Activated naive CD4-positive, alpha-beta T cell treated with anti-CD3 and anti-CD28 coated beads, Interleukin-2, amount 50 U/mL, for 72 hours (primary cell): ENCODE results near the gene SIX2. TPM values are rescaled to one million over a fixed set of nuclear protein-coding genes. Genes with fewer than 3 reads are reported as not detected.
A peak's percentile ranks its signal among the peaks of the same experiment; 100 is the strongest.

ENCODE experiments used
- ATAC-seq, 2 donors: fragments of 150-1000 bp; cut with Tn5 transposase; 2 replicates each; pipeline ENCODE4 v1.10.0; 2021; ENCODE audit warnings: mild to moderate bottlenecking in 2 of 2, moderate library complexity in 2 of 2
- DNase-seq, 2 donors: peaks; one replicate each; pipeline ENCODE4 v3.0.0; 2021 to 2022; ENCODE audit warnings: low spot score in 2 of 2
- H3K27ac Mint-ChIP-seq, 2 donors: one replicate each; pipeline ENCODE4 v1.8.0; 2022; ENCODE audit warnings: mild to moderate bottlenecking in 2 of 2, mixed read lengths in 2 of 2
- H3K36me3 Mint-ChIP-seq, 2 donors: one replicate each; pipeline ENCODE4 v1.8.0; 2022; ENCODE audit warnings: mixed read lengths in 2 of 2
- H3K9me3 Mint-ChIP-seq, 2 donors: one replicate each; pipeline ENCODE4 v1.8.0; 2022; ENCODE audit warnings: mixed read lengths in 2 of 2
- total RNA-seq, 2 donors: library from RNA; stranded (reverse); gene quantifications; one replicate each; pipeline ENCODE4 v1.2.3, GENCODE V29; 2022

The SIX2 gene
- total RNA-seq, 2 donors from 2014 or later = not detected

DNA sequence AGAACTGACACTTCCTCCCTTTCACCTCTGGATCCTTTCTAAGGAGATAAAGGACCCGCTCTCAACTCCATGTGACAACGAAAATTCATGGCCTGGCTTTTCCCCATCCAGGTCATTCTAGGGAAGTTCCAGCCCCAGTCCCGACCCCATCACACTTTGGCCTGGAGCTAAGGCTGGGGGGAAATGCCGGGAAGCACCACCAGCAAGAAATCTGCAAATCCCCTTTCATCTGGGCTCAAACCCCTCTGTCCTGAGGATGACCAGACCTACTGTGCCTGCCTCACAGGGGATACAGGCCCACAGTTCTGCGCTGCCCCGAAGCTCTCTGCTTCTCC is 1.3 kb downstream of the SIX2 start:
- H3K9me3 Mint-ChIP-seq = no peaks in the 10 kb centered on the region
- ATAC-seq (no peak), DNase-seq (no peak)
- peaks cover 0 to 20% of the 10 kb centered on the region in 2 donors for H3K36me3 Mint-ChIP-seq
- H3K27ac Mint-ChIP-seq = no peak overlapping the region

DNA sequence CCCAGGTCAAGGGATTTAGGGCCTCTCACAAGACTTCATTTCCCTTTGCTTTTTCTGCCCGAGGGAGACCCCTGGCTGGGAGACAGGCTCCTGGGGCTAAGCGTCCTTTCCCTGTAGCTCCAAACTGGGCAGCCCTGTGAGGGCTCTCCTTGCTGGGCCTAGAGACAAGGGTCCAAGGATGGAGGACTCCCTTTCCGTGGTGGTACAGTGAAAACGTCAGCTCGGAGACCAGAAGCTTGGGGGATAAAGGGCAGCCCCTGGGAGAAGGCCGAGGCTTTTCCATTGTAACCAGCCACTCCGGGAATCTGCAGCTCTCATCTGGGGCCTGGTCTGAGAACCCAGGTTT is 2.3 kb downstream of the SIX2 start:
- peaks cover 0 to 20% of the 10 kb centered on the region in 2 donors for H3K36me3 Mint-ChIP-seq
- ATAC-seq (no peak), DNase-seq (no peak)
- H3K9me3 Mint-ChIP-seq = no peaks in the 10 kb centered on the region
- H3K27ac Mint-ChIP-seq = no peak overlapping the region

DNA sequence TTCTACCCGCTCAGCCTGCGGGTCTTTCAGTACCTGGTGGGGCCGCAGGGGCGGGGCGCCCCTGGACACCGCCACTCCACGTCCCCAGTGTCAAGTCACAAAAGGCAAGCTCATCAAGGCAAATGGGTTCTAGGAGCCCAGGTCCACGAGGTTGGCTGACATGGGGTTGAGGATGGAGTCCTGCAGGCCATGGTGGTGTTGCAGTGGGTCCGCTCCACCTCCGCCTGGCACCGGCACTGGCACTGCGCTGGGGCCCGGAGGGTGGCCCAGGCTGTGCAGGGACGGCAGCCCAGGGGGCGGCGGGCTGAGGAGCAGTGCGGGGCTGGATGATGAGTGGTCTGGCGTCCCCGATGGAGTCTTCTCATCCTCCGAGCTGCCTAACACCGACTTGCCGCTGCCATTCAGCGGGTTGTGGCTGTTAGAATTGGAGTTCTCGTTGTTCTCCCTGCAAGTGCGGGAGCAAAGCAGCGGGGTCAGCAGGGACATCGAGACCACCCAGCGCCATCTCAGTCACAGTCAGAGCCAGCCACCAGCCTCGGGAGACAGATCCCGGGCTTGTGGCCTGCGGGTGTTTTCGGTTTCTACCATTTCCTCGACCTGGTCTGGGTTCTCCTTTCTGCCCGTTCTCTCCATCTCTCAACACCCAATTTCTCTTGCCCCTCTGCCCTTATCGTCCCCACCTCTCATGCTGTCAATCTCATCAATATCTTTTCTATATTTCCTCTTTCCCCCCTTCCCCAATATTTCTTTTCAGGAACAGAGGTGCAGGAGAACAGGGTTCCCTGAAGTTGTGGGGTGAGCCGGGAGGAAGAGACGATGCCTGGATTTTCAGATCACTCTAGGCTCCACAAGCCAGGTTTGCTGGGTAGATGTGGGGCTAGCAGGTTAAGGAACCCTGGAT is 3.0 kb downstream of the SIX2 start:
- DNase-seq = no peak
- H3K27ac Mint-ChIP-seq = no peak overlapping the region
- peaks cover 0 to 21% of the 10 kb centered on the region in 2 donors for H3K36me3 Mint-ChIP-seq
- H3K9me3 Mint-ChIP-seq = no peaks in the 10 kb centered on the region
- ATAC-seq = no peak

DNA sequence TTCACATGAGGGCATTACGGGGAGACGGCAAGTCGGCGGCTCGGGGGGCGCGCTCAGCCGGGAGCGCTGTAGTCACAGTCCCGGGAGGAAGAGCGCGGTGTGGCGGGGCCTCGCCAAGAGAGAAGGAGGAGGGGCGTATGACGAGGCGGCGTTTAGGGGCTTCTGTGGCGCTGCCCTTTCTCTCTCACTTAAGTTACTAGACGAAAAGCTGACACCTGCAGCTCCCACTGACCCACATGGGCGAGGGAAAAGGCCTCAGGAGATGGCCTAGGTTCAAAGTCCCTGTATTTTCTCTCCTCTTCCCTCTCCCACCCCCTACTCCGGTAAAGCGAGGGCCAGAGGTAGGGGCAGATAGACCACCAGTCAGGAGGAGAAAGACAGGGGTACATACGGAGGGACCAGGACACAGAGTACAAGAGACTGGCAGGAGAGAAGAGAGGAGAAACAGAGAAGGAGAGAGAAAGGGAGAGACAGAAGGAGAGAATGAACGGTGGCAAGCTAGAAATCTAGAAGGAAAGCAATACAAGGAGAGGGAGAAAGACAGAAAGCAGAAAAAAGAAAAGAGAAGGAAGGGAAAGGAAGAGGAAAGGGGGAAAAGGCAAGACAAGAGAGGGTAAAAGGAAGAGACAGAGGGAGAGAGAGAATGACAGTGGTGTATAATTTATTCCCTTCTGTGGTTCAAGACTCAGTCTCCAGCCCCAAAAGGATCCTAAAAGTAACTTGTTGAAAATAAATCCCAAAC is 3.8 kb downstream of the SIX2 start:
- DNase-seq = no peak
- Mint-ChIP-seq H3K36me3 (peaks cover 0 to 14% of the 10 kb centered on the region in 2 donors), H3K27ac (no peak overlapping the region), H3K9me3 (no peaks in the 10 kb centered on the region)
- ATAC-seq = no peak

DNA sequence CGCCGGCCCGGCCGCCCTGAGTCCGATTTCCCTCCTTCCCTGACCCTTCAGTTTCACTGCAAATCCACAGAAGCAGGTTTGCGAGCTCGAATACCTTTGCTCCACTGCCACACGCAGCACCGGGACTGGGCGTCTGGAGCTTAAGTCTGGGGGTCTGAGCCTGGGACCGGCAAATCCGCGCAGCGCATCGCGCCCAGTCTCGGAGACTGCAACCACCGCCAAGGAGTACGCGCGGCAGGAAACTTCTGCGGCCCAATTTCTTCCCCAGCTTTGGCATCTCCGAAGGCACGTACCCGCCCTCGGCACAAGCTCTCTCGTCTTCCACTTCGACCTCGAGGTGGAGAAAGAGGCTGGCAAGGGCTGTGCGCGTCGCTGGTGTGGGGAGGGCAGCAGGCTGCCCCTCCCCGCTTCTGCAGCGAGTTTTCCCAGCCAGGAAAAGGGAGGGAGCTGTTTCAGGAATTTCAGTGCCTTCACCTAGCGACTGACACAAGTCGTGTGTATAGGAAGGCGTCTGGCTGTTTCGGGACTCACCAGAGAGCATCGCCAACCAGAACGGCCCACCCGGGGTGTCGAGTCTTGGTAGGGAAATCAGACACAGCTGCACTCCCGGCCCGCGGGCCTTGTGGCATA is 4.6 kb downstream of the SIX2 start:
- Mint-ChIP-seq H3K9me3 (no peaks in the 10 kb centered on the region), H3K36me3 (peaks cover 0 to 14% of the 10 kb centered on the region in 2 donors), H3K27ac (no peak overlapping the region)
- ATAC-seq = peak in 1 of 2 donors; percentile 9
- DNase-seq = no peak

DNA sequence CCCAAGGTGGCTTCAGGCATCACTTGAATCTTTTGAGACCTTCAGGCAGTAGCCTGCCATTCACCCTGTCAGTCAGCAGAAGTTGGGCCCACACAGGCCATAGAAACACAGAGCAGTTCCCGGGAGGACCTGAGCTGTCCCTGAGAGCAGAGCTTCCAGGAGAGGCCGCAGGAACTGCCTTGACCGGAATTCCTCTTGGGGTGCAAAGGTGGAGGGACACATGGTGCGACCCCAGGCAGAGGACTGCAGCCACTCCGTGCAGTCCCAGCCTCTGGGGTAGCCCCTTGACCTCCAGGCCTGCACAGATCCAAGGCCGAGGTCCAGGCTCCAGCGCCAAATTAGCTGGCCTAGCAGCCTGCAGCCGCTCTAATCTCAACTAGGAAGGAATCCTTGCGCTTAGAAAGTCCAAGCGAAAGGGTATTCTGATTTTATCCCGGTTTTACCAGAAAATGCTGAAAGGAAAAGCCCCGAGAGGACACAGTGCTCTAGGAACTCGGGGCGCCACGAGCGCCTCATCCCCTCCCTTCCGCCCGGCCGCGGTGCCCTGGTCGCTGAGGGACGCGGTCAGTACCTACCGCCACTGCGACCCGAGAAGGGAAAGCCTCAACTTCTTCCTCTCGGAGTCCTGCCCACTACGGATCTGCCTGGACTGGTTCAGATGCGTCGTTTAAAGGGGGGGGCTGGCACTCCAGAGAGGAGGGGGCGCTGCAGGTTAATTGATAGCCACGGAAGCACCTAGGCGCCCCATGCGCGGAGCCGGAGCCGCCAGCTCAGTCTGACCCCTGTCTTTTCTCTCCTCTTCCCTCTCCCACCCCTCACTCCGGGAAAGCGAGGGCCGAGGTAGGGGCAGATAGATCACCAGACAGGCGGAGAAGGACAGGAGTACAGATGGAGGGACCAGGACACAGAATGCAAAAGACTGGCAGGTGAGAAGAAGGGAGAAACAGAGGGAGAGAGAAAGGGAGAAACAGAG is 5.4 kb downstream of the SIX2 start:
- peaks cover 0 to 14% of the 10 kb centered on the region in 2 donors for H3K36me3 Mint-ChIP-seq
- ATAC-seq = no peak
- H3K27ac Mint-ChIP-seq = no peak overlapping the region

DNA sequence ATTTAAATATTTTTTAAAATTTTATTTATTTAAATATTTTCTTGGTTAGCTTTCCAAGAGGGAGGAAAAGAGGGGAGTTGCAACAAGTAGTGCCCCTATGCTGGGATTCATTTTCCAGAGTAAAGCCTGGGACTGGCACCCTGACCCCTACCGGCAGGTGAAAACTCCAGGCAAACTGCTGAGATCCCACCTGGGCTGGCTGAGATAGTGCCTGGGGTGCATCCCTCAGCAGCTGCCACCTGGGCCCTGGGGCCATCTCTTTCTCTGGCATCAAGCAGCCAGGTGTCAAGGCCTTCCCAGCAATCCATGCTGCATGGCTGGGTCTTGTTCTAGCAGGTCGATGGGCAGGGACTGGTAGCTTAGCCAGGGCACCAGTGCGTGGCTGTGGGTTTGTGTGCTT is 6.6 kb downstream of the SIX2 start:
- DNase-seq = no peak

More for the DNA sequence above, 5.4 kb downstream of the SIX2 start:
- H3K9me3 Mint-ChIP-seq = no peaks in the 10 kb centered on the region
- no peak for DNase-seq

DNA sequence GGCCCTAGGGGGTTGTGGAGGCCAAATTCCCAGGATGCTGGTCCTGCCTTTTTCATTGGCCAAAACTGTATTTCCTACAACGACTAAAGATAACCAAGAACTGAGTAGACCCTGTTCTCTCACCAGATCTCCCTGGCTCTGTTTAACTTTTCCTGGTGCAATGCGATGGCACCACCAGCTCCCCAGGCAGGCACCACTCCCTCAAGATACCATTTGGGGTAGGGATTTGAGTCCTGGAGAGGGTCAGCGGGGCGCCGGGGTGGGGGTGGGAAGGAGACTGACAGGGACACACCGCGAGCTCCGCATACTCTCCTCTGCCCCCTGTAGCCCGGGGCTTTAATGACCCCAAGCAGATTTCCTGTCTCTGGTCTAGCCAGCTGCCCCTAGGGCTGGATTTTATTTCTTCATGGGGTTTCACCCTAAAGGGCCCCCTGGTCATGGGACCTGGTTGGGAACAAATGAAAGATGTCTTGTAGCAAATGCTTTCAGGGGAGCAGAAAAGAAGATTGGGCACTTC is 7.3 kb downstream of the SIX2 start:
- no peak for DNase-seq
- Mint-ChIP-seq H3K36me3 (peaks cover 0 to 6% of the 10 kb centered on the region in 2 donors), H3K27ac (no peak overlapping the region), H3K9me3 (no peaks in the 10 kb centered on the region)
- no peak for ATAC-seq

More for the DNA sequence above, 6.6 kb downstream of the SIX2 start:
- no peak for ATAC-seq
- Mint-ChIP-seq H3K9me3 (no peaks in the 10 kb centered on the region), H3K27ac (no peak overlapping the region), H3K36me3 (peaks cover 0 to 8% of the 10 kb centered on the region in 2 donors)

DNA sequence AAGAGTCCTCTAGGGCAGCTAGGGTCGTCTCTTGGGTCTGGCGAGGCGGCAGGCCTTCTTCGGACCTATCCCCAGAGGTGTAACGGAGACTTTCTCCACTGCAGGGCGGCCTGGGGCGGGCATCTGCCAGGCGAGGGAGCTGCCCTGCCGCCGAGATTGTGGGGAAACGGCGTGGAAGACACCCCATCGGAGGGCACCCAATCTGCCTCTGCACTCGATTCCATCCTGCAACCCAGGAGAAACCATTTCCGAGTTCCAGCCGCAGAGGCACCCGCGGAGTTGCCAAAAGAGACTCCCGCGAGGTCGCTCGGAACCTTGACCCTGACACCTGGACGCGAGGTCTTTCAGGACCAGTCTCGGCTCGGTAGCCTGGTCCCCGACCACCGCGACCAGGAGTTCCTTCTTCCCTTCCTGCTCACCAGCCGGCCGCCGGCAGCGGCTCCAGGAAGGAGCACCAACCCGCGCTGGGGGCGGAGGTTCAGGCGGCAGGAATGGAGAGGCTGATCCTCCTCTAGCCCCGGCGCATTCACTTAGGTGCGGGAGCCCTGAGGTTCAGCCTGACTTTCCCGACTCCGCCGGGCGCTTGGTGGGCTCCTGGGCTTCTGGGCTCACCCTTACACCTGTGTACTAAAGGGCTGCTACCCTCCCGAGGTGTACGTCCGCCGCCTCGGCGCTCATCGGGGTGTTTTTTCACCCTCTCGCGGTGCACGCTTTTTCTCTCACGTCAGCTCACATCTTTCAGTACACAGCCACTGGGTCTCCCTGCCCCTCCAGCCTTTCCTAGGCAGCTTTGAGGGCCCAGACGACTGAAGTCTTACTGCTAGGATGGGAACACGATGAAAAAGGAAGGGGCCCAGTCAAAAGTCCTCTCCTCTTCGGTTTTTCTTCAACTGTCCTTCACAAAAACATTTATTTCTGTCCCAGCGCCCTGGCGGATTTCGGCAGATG is 8.1 kb downstream of the SIX2 start:
- Mint-ChIP-seq H3K9me3 (no peaks in the 10 kb centered on the region), H3K27ac (no peak overlapping the region), H3K36me3 (peaks cover 0 to 6% of the 10 kb centered on the region in 2 donors)
- DNase-seq (no peak), ATAC-seq (no peak)

DNA sequence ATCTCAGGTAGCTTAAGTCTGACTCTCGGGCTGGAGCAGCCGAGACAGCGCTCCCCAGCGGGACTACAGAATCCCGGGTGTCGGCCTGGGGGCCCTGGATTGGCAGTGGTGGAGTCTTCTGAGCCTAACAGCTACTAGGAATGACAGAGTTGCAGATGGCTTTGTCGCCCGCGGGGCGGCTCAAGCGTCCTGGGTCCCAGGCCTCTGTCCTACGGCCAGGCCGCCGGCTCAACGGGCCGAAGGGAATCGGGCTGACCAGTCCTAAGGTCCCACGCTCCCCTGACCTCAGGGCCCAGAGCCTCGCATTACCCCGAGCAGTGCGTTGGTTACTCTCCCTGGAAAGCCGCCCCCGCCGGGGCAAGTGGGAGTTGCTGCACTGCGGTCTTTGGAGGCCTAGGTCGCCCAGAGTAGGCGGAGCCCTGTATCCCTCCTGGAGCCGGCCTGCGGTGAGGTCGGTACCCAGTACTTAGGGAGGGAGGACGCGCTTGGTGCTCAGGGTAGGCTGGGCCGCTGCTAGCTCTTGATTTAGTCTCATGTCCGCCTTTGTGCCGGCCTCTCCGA is 8.8 kb downstream of the SIX2 start:
- DNase-seq (no peak), ATAC-seq (peak in 1 of 2 donors; percentile 23)
- no peaks in the 10 kb centered on the region for H3K9me3 Mint-ChIP-seq
- peaks cover 0 to 6% of the 10 kb centered on the region in 2 donors for H3K36me3 Mint-ChIP-seq
- no peak overlapping the region for H3K27ac Mint-ChIP-seq

DNA sequence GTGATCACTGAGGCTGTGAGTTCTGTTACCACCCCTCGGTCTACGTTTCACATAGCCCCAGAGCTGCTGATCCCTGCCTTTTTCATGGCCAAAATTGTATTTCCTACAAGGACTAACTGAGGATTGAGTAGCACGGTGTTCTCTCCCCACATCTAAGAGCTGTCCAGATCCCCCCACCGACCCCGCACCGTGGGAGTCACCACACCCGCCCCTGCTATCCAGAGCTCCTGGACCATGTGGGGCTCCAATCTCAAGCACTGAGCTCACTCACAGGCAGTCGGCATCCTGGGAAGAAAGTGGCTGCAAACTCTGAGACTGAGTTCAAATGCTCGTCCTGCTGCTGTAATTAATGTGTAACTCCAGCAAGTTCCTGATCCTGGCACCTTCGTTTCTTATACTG is 9.7 kb downstream of the SIX2 start:
- ATAC-seq = no peak
- peaks cover 0 to 6% of the 10 kb centered on the region in 2 donors for H3K36me3 Mint-ChIP-seq
- no peaks in the 10 kb centered on the region for H3K9me3 Mint-ChIP-seq
- no peak overlapping the region for H3K27ac Mint-ChIP-seq
- DNase-seq = no peak

DNA sequence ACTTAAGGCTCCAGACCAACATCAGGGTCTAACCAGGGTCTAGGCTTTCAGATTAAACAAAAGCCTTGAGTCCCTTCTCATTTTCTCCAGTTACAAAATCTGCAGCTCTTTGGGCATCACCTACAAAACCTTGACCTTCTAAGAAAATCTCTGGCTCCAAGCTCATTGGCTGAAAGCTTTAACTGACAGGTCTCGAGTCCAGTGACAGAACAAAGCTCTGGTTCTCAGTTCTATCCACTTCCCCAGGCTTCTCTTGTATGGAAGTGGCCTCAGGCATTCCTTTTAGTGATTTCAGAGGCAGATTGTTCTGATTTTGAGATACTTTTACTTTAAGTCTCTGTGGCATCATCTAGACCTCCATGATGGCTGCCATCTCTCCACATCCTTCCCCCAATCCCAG is 11.3 kb downstream of the SIX2 start:
- Mint-ChIP-seq H3K9me3 (no peaks in the 10 kb centered on the region), H3K27ac (no peak overlapping the region), H3K36me3 (peaks cover 0 to 6% of the 10 kb centered on the region in 2 donors)
- no peak for ATAC-seq
- no peak for DNase-seq

DNA sequence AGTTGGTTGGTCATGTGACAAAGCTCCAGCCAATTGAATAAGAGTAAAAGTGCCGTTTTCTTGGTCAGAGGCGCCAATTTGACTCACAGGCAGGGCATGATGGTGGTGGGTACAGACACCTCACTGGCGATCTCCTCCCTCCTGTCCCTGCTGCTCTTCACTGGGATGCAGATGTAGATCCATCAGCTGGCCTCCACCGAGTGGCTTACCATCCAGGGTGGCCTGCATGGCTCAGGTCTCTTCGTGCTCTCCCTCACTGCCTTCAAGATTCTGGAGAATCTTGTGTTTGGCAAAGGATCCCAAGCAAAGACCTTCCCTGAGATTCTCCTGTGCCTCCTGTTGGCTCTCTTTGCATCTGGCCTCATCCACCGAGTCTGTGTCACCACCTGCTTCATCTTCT is 12.9 kb downstream of the SIX2 start:
- peaks cover 5 to 6% of the 10 kb centered on the region in 2 donors for H3K9me3 Mint-ChIP-seq
- no peak for ATAC-seq

DNA sequence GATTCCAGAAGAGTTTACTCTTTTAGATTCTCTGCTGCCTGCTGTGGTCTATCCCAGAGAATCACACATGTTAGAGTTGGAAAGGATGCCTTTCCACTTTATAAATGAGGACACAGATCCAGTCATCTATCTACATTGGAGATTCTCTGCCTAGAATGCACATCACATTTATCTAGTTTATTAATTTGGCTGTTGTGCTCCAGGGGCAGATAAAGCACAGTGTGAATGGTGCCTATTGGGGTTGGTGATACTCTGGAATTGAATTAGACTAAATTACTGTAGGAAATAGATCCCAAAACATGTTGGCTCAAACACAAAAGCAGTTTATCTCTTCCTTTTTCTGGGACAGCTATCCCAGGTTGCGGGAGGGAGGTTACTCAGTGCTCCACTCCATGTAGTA is 14.9 kb downstream of the SIX2 start:
- ATAC-seq = no peak
- H3K27ac Mint-ChIP-seq = no peak overlapping the region
- H3K36me3 Mint-ChIP-seq = peaks cover 0 to 6% of the 10 kb centered on the region in 2 donors
- H3K9me3 Mint-ChIP-seq = peaks cover 5 to 6% of the 10 kb centered on the region in 2 donors
- no peak for DNase-seq

More for the DNA sequence above, 12.9 kb downstream of the SIX2 start:
- Mint-ChIP-seq H3K36me3 (peaks cover 0 to 6% of the 10 kb centered on the region in 2 donors), H3K27ac (no peak overlapping the region)
- no peak for DNase-seq

DNA sequence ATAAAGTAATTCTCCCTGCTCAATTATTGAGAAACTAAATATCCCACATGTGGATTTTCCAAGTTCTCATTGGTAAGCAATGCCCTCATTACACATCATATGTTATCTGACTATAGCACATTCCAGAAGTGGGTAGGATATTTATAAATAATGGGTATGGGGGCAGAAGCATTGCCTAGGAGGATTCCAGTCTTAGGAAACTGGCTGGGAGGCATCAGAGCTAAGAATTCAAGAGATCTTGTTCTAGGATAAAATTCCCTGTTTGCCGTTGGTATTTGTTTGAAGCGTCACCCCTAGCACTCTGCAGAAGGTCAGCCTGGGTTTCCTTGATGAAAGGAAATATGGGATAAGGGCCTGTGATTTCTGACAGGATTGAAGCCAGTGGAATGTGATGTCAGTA is 20.1 kb downstream of the SIX2 start:
- DNase-seq = no peak
- no peak for ATAC-seq
- H3K36me3 Mint-ChIP-seq = peaks cover 0 to 13% of the 10 kb centered on the region in 2 donors

More for the DNA sequence above, 20.1 kb downstream of the SIX2 start:
- Mint-ChIP-seq H3K9me3 (peaks cover 5 to 6% of the 10 kb centered on the region in 2 donors), H3K27ac (no peak overlapping the region)
